Left lobe of liver (tissue), 2 donors: ENCODE results near the gene IFT25. TPM values are rescaled to one million over a fixed set of nuclear protein-coding genes. Genes with fewer than 3 reads are reported as not detected.
"Not testable (repeated sequence)": the region's sequence is repeated elsewhere in the genome, so short reads cannot be mapped to it uniquely, and the experiment has no call there.

Source experiments
- ATAC-seq: fragments of 200-7000 bp; cut with Tn5 transposase; one replicate; pipeline ENCODE4 v1.9.1; 2020; ENCODE audit warnings: mild to moderate bottlenecking, moderate library complexity
- DNase-seq: peaks from one replicate; pipeline ENCODE4 v3.0.0-alpha.2; 2020; ENCODE audit warnings: low spot score
- total RNA-seq: library from RNA; stranded (reverse); gene quantifications from one replicate; pipeline ENCODE4 v1.2.1, GENCODE V29; 2021
- donor health status: DM: no; HTN: no; CAD: no; lungs with moderate emphysema.
- donor health status: DM: no; HTN: yes; CAD: no.

IFT25 gene
- total RNA-seq, 1 donor from 2014 or later, result 14.4 TPM

- ATAC-seq (no peak), DNase-seq (no peak)
Observed at GRCh38 chr1:53891018-53891417, 54.5 kb downstream of the IFT25 start.

DNA sequence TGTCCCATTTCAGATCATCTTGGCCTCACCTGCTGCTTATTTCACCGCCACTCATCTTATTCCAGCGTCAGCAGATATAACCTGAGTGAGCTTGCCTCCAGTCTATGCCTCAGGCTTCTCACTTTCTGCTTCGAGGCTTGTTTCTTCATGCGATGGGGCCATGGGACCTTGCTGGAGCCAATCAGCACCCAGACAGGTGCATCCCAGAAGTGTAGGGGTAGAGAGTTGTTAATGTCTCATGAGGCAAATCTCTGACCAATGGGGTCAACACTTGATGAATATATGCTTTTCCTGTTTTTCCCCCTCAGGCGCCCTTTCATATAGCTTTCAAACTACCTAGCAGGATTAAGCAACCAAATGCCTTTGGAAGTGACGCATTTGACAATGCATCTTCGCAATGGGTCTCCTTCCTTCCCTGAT lies 55.0 kb downstream of the IFT25 start:
- DNase-seq, result no peak
- ATAC-seq, result no peak

DNA sequence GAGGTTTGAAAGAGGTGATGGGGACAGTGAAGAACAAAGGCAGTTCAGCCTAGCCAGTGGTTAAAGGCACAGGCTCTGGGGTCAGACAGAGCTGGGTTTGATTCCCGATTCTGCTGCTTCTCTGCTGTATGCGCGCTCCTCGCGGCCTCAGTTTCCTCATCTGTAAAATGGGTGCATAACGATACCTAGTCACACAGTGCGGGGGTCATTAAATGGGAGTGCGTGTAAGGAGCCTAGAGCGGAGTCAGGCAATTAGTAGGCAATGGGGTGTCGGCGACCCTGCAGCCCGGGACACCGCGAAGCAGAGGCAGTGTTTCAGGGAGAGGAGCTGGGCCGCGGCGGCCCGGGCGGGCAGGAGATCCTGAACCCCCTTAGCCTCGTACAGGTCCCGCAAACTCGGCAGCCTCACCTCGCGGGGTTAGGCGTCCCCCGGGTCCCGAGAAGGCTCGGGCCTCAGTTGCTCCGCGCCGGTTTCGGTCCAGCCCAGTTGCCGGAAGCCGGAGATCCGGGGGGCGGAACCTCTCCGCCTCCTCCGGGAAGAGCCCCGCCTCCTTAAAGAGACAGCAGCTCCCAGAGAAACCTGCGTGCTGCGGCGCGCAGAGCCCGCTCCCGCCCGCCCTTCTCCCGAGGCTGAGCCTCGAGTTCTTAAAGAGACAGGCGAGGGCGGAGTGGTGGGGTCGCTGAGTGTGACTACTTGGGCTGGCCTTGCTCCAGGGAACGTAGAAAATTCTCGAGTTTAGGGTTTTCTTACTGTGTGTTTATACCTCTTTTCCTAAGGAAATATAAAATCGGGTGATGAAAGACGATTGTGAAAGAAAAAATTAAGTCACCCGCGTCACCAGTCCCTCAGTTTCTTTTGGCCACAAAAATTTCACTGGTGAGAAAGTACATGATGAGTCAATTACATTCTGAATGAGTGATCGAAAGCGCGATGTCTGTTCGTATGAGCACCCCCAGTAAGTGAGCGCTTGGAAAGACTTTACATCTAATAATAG lies 55.9 kb downstream of the IFT25 start, which contains the start of gene YIPF1:
Gene YIPF1, minus strand, starts transcription at position 494 of the 995 bp plus-strand sequence. CDS start 860 bp downstream, outside the sequence.
- DNase-seq (peak; percentile 93), ATAC-seq (peak; percentile 92)

DNA sequence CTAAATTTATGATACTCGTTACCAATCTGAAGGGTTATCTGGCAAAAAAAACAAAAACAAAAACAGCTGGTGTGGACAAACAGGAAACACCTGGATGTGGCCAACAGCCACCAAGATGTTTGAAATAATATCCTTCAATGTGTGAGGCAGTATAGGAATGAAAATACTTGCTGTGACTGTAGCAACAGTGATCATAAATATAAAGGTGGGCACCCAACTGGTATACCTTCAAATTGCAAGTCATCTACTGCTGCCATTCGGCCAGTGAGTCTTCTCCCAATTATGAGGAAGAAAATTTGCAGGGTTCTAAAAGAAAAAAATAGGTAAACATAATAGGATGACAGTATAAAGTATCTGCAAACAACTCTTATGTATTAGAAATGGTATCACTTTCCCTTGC lies 56.8 kb downstream of the IFT25 start:
- no peak for DNase-seq
- ATAC-seq, result no peak

DNA sequence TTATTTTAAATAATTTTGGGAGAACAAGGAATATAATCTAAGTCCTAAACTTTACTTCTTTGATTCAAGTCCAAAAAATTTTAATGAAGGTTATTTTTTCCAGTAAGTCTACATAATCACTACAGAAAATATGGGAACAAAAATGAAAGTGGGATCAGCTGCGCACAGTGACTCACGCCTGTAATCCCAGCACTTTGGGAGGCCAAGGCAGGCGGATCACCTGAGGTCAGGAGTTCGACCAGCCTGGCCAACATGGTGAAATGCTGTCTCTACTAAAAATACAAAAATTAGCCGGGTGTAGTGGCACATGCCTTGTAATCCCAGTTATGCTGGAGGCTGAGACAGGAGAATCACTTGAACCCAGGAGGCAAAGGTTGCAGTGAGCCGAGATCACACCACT lies 61.9 kb downstream of the IFT25 start:
- peak; percentile 57 for ATAC-seq
- DNase-seq, result not testable (repeated sequence)

DNA sequence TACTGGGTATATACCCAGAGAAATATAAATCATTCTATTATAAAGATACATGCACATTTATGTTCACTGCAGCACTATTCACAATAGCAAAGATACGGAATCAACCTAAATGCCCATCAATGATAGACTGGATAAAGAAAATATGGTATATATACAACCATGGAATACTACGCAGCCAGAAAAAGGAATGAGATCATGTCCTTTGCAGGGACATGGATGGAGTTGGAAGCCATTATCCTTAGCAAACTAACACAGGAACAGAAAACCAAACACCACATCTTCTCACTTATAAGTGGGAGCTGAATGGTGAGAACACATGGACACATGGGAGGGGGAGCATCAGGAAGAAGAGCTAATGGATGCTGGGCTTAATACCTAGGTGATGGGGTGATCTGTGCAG lies 63.6 kb downstream of the IFT25 start:
- ATAC-seq, DNase-seq: not testable (repeated sequence)

DNA sequence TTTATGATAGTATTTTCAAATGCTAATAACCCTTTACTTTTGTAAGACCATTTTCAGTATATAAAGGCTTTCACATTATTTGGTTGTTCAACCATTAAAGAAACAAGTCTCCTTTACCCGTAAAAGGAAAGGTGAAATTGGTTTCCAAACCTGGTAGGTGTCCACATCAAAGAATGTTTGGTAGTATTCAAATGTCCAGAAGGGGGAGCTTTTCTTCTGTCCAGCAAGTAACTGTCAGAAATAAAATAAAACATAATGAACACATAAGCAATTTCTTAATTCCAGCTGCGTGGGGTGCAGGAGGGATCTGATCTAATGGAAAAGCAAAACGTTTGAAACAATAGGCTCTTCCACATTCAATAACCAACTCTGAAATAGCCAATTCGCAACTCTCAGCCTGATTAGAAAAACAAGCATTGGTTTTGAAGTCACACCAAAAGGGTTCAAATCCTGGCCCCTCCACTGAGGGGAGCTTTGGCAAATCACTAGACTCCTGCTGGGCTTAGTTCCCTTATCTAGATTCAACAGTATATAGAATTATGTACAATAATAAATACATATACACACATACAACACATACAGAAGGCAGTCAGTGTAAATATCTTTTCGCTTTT lies 66.9 kb downstream of the IFT25 start:
- ATAC-seq, result peak; percentile 83

DNA sequence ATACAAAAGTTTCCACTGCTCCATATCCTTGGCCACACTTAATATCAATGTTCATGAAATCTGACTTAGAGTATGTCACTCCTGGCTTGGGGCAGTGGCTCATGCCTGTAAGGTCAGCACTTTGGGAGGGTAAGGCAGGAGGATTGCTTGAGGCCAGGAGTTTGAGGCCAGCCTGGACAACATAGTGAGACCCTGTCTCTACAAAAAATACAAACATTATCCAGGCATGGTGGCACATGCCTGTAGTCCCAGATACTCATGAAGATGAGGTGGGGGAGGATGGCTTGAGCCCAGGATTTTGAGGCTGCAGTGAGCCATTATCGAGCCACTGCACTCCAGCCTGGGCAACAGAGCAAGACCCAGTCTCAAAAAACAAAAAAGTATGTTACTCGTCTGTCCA lies 70.3 kb downstream of the IFT25 start:
- not testable (repeated sequence) for DNase-seq, ATAC-seq

More for the DNA sequence above, 66.9 kb downstream of the IFT25 start:
- no peak for DNase-seq

DNA sequence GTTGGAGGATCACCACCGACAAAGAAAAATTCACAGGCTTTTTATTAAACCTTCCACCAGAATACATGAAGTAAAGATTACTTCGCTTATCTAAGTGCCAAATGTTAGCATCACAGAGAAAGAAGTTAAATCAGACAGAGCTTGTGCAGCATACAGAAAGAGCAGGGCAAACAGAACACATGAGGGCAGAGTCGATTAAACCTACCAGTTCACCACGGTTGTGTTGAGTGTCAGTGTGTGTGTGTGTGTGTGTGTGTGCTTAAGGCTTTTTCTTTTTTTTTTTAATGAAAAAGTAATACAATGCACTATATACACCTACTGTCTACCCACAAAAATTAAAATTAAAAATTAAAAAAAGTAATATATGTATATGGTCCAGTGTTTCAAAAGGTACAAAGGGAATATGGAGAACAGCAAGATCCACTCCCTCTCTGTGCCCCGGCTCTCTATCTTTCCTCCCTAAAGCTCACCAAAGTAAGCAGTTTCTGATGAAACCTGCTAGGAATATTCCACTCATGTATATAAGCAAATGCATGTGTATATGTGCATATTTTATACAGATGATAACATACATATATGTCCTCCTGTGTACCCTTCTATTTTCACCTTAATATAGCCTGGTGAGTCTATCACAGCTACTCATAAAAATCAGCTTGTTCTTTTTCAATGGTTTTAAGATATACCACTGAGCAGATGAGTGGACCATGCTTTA lies 73.6 kb downstream of the IFT25 start:
- no peak for DNase-seq

More for the DNA sequence above, 73.6 kb downstream of the IFT25 start:
- ATAC-seq, result no peak

Other genes with a start within 250 kb of the IFT25 start
- not detected for gene GLIS1, start 206.5 kb downstream of the IFT25 start, total RNA-seq
- gene NDC1, start 107.4 kb downstream of the IFT25 start, total RNA-seq, result 5.8 TPM
- gene YIPF1, start 55.9 kb downstream of the IFT25 start, total RNA-seq, result 18.3 TPM
- 39.4 TPM for gene DIO1, start 51.5 kb downstream of the IFT25 start, total RNA-seq
- gene LRRC42, start 651 bp upstream of the IFT25 start, total RNA-seq, result 10.5 TPM
- 0.63 TPM for gene LDLRAD1, start 72.5 kb upstream of the IFT25 start, total RNA-seq
- gene TMEM59, start 107.5 kb upstream of the IFT25 start, total RNA-seq, result 275 TPM
- 2.9 TPM for gene TCEANC2, start 107.9 kb upstream of the IFT25 start, total RNA-seq
- not detected for gene CDCP2, start 207.3 kb upstream of the IFT25 start, total RNA-seq